ENCODE measurements around the gene NUDT22. TPM values are rescaled to one million over a fixed set of nuclear protein-coding genes. Genes with fewer than 3 reads are reported as not detected.

The NUDT22 gene
- total and polyA plus RNA-seq, 2 of the 4 experiments (the other 2 are of a cell fraction) = 21.3 to 44.6 TPM

DNA sequence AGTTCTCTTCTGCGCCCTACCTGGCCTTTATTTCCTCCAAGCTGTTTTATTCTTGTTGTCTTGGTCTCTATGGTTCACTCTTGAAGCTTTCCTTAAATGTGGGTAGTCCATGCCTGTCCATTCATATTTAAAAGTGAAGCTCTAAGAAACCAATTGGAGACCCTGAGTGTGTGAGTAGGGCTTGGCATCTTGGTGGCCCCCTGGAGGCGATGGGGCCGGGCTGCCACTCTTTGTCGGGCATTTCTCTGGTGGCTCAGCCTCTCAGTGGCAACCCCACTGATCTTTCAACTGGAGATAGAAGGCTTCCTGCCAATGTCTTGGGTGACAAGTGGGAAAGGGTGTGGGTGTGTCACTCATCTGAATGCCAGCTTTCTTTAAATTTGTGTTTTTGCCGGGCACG, 9.2 kb upstream of the NUDT22 start (continued):
- TF ChIP-seq, protein P1, sequence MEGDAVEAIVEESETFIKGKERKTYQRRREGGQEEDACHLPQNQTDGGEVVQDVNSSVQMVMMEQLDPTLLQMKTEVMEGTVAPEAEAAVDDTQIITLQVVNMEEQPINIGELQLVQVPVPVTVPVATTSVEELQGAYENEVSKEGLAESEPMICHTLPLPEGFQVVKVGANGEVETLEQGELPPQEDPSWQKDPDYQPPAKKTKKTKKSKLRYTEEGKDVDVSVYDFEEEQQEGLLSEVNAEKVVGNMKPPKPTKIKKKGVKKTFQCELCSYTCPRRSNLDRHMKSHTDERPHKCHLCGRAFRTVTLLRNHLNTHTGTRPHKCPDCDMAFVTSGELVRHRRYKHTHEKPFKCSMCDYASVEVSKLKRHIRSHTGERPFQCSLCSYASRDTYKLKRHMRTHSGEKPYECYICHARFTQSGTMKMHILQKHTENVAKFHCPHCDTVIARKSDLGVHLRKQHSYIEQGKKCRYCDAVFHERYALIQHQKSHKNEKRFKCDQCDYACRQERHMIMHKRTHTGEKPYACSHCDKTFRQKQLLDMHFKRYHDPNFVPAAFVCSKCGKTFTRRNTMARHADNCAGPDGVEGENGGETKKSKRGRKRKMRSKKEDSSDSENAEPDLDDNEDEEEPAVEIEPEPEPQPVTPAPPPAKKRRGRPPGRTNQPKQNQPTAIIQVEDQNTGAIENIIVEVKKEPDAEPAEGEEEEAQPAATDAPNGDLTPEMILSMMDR (conservative IDR thresholded peaks at IDR 0.05; ENCODE audit: low read depth, low read length) = no peak
- TF ChIP-seq SMC3 (IDR thresholded peaks at IDR 0.05; ENCODE audit: low read depth, low read length) (no peak), RFX5 (IDR thresholded peaks at IDR 0.05; ENCODE audit: low read depth, low read length) (no peak), BHLHE40 (IDR thresholded peaks at IDR 0.05; ENCODE audit: low read depth, low read length) (no peak)

Measured in IMR-90 (cell line).